AG04449 (cell line): ENCODE data around the gene SCN8A.

Experiments
- CTCF ChIA-PET: fragments of 350-600 bp; formaldehyde crosslinking; extraction: SDS; loops from one replicate; lab custom pipeline; 2021; ENCODE audit warnings: antibody characterized with exemption; lab: Yijun Ruan, JAX
- POLR2A ChIA-PET: fragments of 400-600, 350-600 bp; formaldehyde crosslinking; extraction: SDS; loops from one replicate; lab custom pipeline; 2020; ENCODE audit warnings: antibody characterized with exemption, inconsistent platforms; lab: Yijun Ruan, JAX
- DNase-seq: peaks from one replicate; pipeline ENCODE4 v3.0.0-alpha.2; 2010; ENCODE audit warnings: low read depth, low spot score
- H3K4me3 ChIP-seq: 2 replicates; pipeline ENCODE4 v1.5.1; 2011; ENCODE audit warnings: low read depth, mild to moderate bottlenecking, control low read depth, low read length
- TF ChIP-seq, protein P1 (sequence below): IDR thresholded peaks from one replicate; pipeline ENCODE4 v1.5.1; 2011; ENCODE audit warnings: mild to moderate bottlenecking, moderate library complexity, low read length, control low read depth, inconsistent platforms; ENCODE audit not compliant: insufficient read depth; ENCODE audit errors: missing control alignments

Gene SCN8A

DNA sequence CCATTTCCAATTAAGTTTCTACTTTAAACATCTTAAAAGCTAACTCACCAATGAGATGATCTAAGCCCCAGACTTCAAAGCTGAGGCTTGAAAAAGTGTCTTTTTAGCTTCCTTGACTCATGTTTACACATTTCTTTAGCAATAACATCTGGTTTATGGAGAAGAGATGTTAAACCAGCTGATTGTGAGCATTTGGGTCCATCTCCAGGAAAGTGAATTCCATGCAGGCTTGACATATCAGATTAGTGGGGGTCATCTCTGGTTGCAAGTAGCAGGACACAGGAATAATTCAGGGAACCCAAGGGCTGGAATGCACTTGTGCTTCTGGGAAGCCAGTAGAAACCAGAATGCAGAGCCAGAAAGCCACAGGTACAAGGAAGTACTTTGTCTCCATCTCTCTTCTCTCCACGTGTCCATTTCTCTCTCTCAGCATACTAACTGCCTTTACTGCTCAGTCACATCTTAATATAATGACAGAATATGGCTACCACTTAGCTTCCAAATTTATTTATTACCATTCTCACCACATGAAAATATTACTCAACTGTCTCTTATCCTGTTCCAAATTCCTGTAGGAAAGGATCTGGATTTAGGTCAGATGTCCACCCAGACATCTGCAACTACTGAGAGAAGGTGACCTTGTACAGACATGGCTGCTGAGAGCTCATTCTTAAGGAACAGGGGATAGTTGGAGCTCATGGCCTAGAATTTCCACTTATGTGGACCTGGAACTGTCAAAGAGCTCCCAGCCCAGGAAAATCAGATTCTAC lies 104.4 kb downstream of the SCN8A start:
- DNase-seq: no peak
- H3K4me3 ChIP-seq: no peak overlapping the region
- POLR2A ChIA-PET: interaction anchor here (0.8 kb wide), 1 partner anchor 8 kb away, joined by 3 read pairs; no protein-coding TSS in a partner anchor
- TF ChIP-seq, protein P1, sequence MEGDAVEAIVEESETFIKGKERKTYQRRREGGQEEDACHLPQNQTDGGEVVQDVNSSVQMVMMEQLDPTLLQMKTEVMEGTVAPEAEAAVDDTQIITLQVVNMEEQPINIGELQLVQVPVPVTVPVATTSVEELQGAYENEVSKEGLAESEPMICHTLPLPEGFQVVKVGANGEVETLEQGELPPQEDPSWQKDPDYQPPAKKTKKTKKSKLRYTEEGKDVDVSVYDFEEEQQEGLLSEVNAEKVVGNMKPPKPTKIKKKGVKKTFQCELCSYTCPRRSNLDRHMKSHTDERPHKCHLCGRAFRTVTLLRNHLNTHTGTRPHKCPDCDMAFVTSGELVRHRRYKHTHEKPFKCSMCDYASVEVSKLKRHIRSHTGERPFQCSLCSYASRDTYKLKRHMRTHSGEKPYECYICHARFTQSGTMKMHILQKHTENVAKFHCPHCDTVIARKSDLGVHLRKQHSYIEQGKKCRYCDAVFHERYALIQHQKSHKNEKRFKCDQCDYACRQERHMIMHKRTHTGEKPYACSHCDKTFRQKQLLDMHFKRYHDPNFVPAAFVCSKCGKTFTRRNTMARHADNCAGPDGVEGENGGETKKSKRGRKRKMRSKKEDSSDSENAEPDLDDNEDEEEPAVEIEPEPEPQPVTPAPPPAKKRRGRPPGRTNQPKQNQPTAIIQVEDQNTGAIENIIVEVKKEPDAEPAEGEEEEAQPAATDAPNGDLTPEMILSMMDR: no peak
- CTCF ChIA-PET: interaction anchor here (1.1 to 2.1 kb wide), 7 partner anchors 11 to 274 kb away, joined by 3 to 9 read pairs (median 5); no protein-coding TSS in a partner anchor

DNA sequence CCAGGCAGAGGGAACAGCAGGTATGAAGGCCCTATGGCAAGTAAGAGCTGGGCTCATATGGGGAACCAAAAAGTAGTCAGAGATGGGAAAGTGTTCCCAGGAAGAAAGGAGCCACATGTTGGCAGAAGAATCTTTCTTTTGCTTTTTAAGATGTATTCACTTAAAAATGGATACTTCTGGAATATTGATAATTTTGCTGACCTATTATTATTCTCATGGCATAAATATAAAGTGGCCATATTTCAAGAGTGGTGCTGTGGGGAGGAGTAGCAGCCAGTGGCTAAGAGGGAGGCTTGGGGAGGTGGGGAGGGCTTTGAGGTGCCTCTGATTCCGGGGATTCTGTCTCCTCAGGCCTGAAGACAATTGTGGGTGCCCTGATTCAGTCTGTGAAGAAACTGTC lies 108.2 kb downstream of the SCN8A start:
- no peak for DNase-seq
- H3K4me3 ChIP-seq: no peak overlapping the region
- TF ChIP-seq, protein P1: no peak
- ChIA-PET POLR2A (no interaction called here), CTCF (interaction anchor here (1.1 kb wide), 1 partner anchor 122 kb away, joined by 3 read pairs; no protein-coding TSS in a partner anchor)

DNA sequence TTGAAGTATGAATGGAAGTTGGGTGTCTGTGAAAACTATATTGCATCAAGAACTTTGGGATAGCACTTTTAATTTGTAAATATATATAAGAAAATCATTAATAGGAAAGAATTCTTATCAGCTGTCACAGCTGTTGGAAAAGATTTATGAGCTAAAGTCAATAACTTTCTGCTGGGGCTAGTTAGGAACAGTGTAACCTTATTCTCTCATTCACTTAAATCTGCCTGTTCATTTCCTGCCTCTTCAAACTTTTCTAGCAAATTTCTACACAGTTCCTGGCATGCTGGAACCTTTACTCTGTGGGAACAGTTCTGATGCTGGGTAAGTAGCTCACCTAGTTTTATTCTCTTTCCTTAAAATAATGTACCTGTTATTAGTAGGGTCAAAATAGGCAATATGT lies 109.9 kb downstream of the SCN8A start:
- DNase-seq: no peak
- H3K4me3 ChIP-seq: no peak overlapping the region
- TF ChIP-seq, protein P1: no peak
- ChIA-PET CTCF (interaction anchor here (0.6 to 1.5 kb wide), 5 partner anchors 8 to 111 kb away, joined by 3 read pairs; no protein-coding TSS in a partner anchor), POLR2A (no interaction called here)

DNA sequence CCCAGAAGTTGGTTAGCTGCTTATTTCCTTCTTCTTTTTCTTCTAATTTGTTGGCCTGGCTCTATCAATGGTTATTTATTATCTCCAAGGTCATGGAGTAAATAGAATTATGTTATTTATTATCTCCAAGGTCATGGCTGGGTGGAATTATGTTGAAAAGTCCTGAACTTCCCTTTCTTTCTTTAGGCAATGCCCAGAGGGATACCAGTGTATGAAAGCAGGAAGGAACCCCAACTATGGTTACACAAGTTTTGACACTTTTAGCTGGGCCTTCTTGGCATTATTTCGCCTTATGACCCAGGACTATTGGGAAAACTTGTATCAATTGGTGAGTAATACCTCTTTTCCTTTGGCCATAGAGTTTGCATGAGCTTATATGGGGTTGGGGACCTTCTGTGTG lies 111.6 kb downstream of the SCN8A start:
- POLR2A ChIA-PET: no interaction called here
- no peak for DNase-seq
- TF ChIP-seq, protein P1: no peak
- no peak overlapping the region for H3K4me3 ChIP-seq
- CTCF ChIA-PET: no interaction called here

DNA sequence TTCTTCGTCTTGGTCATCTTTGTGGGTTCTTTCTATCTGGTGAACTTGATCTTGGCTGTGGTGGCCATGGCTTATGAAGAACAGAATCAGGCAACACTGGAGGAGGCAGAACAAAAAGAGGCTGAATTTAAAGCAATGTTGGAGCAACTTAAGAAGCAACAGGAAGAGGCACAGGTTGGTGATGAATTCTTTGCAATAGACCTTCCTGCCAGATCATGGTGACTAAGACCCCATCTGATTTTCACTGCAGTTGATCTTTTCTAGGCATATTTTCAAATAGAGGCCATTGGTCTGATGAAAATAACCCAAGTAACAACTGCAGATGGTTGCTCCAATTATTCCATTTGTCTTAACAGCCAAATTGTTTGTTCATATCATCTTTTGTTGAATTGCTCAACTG lies 114.4 kb downstream of the SCN8A start:
- POLR2A ChIA-PET: no interaction called here
- TF ChIP-seq, protein P1: no peak
- CTCF ChIA-PET: no interaction called here
- H3K4me3 ChIP-seq: no peak overlapping the region
- DNase-seq: no peak

DNA sequence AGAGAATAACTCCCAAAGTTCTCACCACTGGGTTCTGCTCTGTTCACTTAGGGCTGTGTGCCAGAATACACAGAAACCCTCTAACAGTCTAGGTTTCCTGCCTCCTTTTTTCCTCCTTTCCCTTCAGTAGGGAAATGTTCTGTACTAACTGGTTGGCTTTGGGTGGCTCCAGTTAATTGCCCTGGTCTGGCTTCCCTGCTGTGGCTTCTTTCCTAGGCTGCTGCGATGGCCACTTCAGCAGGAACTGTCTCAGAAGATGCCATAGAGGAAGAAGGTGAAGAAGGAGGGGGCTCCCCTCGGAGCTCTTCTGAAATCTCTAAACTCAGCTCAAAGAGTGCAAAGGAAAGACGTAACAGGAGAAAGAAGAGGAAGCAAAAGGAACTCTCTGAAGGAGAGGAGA lies 115.2 kb downstream of the SCN8A start:
- no peak for DNase-seq
- H3K4me3 ChIP-seq: no peak overlapping the region
- ChIA-PET CTCF (no interaction called here), POLR2A (no interaction called here)
- TF ChIP-seq, protein P1: no peak
